ENCODE data around the gene TTLL5.

- no peak for TF ChIP-seq CTCF (conservative IDR thresholded peaks at IDR 0.05 in 1 of 2, IDR thresholded peaks at IDR 0.05 in 1 of 2; ENCODE audit: low read depth in 1 of 2, low read length in 2 of 2)
- TF ChIP-seq EZH2 (IDR thresholded peaks at IDR 0.05; ENCODE audit: low read length, missing control alignments): no peak
These were observed 285.7 kb downstream of the TTLL5 start for GRCh38 chr14:75946785-75947184.
